Right cardiac atrium (tissue), 5 donors: ENCODE results near the gene C4B. TPM values are rescaled to one million over a fixed set of nuclear protein-coding genes. Genes with fewer than 3 reads are reported as not detected.
"Not testable (repeated sequence)": the region's sequence is repeated elsewhere in the genome, so short reads cannot be mapped to it uniquely, and the experiment has no call there.

ENCODE experiments used
- ATAC-seq, 2 donors: fragments of 200-7000 bp; cut with Tn5 transposase; one replicate each; pipeline versions ENCODE4 v1.8.0 to v1.9.1; 2020; ENCODE audit warnings: moderate library complexity in 2 of 2, mild to moderate bottlenecking in 1 of 2
- DNase-seq, 3 donors: peaks; one replicate each; pipeline ENCODE4 v3.0.0-alpha.2; 2020
- H3K27ac ChIP-seq: one replicate; pipeline ENCODE4 v1.5.1; 2013; ENCODE audit warnings: mild to moderate bottlenecking, low read length, control low read depth, moderate library complexity
- H3K27me3 ChIP-seq: one replicate; pipeline ENCODE4 v1.6.1; 2013; ENCODE audit not compliant: control insufficient read depth, insufficient read depth
- H3K4me1 ChIP-seq: one replicate; pipeline ENCODE4 v1.6.1; 2013; ENCODE audit warnings: low read length; ENCODE audit not compliant: control insufficient read depth, insufficient read depth
- H3K4me3 ChIP-seq: one replicate; pipeline ENCODE4 v1.5.1; 2013; ENCODE audit warnings: low read length, control low read depth
- H3K9me3 ChIP-seq: one replicate; pipeline ENCODE4 v1.6.1; 2013; ENCODE audit warnings: low read length; ENCODE audit not compliant: control insufficient read depth
- WGBS: extraction: QIAGEN DNeasy Blood & Tissue Kit; methylation state at CpG from one replicate; pipeline ENCODE4 v1.1.7; 2013; 5-methylcytosine and 5-hydroxymethylcytosine counted together
- intact Hi-C, 4 donors: fragments of 100-400 bp; cut with DNase I; formaldehyde crosslinking; loops; one replicate each; pipeline versions ENCODE4 v1.11.0 to v1.14.0; 2022 to 2023
- polyA plus RNA-seq: library from polyadenylated mRNA; stranded (reverse); fragments of 200-250 nt; gene quantifications from one replicate; pipeline ENCODE4 v1.2.3, GENCODE V29; 2013
- total RNA-seq, 4 donors: library from RNA; stranded (reverse); fragmentation: NEBNext Ultra II Directional; extraction: Animal tissue kit (Norgen Biotek cat#: 25700); gene quantifications; one replicate each; pipeline ENCODE4 v1.2.1, GENCODE V29; 2021
- donor health status: healthy with polysubstance abuse.
- donor health status: DM: no; HTN: yes; CAD: no.
- donor health status: DM: no; HTN: no; CAD: no.
- donor health status: DM: no; HTN: yes; CAD: no; lungs with severe emphysema.
- donor health status: DM: yes; HTN: yes; CAD: no.

Gene C4B
- total and polyA plus RNA-seq, 5 donors: 41.2 to 163 (median 129) TPM

DNA sequence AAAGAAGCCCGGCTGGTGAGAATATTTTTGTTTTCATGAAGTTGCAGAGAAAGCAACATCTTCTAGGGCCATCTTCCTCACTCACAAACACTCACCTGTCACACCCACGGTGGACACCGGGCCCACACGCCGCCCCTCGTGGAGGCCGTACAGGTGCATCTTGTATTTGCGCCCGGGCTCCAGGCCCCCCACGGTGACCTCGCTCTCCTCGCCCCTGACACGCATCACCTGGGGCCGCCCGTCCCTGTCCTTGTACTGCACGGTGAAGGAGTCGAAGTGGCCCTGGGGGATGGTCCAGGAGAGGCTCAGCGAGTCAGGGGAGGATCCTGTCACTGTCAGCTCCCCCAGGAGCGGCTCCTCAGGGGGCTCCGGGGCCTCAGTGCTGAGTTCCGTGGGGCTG is 41.2 kb downstream of the C4B start:
- ATAC-seq, intact Hi-C loops, H3K27me3 ChIP-seq, H3K4me3 ChIP-seq, H3K27ac ChIP-seq, H3K4me1 ChIP-seq, H3K9me3 ChIP-seq: not testable (repeated sequence)
- DNase-seq: peak; percentile 12 to 63 (median 38)
- 92% methylated on average over 21 of the region's 21 CpGs for WGBS

DNA sequence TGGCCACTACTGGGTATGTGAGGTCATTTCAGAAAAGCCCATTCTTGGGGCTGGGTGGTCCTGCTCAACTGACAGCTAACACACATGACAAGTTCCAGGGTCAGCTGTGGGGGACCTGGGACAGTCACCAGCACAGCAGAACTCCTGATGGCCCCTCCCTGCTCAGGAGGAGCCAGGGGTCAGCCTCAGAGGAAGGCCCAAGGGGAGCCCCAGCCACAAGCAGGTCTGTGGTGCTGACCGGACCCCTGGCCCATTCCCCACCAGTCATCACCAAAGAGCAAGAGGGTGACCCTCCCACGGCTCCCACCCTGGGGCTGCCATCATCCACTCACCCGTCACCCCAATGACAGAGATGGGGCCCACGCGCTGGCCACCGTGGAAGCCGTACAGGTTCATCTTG is 41.7 kb downstream of the C4B start:
- DNase-seq: peak; percentile 10 to 43 (median 24)
- Histone ChIP-seq H3K4me3 (no peak overlapping the region), H3K27ac (no peak overlapping the region), H3K4me1 (no peaks in the 10 kb centered on the region), H3K9me3 (no peaks in the 10 kb centered on the region), H3K27me3 (no peaks in the 10 kb centered on the region)
- ATAC-seq: peak; percentile 3 to 11
- intact Hi-C loops: no loop called here
- WGBS: 80% methylated on average over 7 of the region's 7 CpGs

DNA sequence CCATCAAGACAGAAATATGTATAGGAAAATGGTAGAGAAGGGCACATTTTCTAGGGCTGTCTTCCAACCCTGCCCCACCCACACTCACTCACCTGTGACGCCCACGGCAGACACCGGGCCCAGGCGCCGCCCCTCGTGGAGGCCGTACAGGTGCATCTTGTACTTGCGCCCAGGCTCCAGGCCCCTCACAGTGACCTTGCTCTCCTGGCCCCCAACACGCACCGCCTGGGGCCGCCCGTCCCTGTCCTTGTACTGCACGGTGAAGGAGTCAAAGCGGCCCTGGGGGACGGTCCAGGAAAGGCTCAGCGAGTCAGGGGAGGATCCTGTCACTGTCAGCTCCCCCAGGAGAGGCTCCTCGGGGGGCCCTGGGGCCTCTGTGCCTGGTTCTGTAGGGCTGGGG is 43.4 kb downstream of the C4B start:
- Histone ChIP-seq H3K27ac (no peak overlapping the region), H3K27me3 (no peaks in the 10 kb centered on the region), H3K4me1 (no peaks in the 10 kb centered on the region), H3K9me3 (no peaks in the 10 kb centered on the region), H3K4me3 (no peak overlapping the region)
- intact Hi-C loops: no loop called here
- DNase-seq (peak in 2 of 3 donors; percentile 46 to 54), ATAC-seq (no peak)
- 89% methylated on average over 17 of the region's 17 CpGs for WGBS

DNA sequence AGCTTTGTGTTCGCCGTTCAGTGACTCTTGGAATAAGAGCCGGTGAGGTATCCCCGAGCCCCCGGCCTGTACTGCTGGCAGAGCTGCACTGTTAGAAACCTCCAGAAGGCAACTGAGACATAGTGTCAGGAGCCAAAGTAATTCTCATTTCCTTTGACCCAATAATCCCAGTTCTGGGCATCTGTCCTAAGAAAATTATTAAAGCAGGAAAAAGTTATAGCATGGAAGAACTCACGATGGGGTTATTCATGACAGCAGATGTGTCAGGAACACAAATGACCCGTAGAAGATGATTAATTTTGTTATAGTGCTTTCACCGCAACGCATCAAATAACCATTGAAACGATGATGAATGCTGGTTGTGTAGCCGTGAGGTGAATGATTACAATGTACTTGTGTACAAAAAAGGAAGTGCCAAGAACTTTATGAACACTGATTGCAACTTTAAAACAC is 43.9 kb downstream of the C4B start:
- intact Hi-C loops: no loop called here
- DNase-seq (peak in 2 of 3 donors; percentile 41 to 66), ATAC-seq (peak; percentile 22 to 37)
- Histone ChIP-seq H3K27me3 (no peaks in the 10 kb centered on the region), H3K4me1 (no peaks in the 10 kb centered on the region), H3K27ac (no peak overlapping the region), H3K4me3 (no peak overlapping the region), H3K9me3 (no peaks in the 10 kb centered on the region)
- 65% methylated on average over 11 of the region's 11 CpGs for WGBS

DNA sequence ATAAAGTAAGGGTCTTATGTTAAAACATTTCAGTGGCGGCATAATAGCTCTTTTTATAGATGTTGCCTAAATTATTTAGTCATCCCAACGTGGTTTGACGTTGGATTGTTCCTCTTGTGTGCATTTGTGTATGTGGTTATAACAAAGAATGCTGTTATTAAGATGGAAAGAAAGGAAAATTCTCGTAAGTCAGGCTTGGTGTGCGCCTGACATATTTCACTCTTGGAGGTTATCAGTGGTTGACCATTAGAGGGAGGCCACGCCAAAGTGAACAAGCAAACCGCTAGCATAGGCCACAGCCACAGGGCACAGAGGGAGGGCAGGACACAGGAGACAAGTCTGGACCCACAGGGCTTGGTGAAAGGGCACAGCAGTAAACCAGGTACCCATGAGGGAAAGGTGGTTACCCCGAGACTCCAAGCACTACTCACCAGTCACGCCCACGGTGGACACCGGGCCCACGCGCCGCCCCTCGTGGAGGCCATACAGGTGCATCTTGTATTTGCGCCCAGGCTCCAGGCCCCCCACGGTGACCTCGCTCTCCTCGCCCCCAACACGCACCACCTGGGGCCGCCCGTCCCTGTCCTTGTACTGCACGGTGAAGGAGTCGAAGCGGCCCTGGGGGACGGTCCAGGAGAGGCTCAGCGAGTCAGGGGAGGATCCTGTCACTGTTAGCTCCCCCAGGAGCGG is 46.5 kb downstream of the C4B start:
- H3K4me1 ChIP-seq: no peaks in the 10 kb centered on the region
- H3K4me3 ChIP-seq: no peak overlapping the region
- intact Hi-C loops: no loop called here
- no peak overlapping the region for H3K27ac ChIP-seq
- H3K27me3 ChIP-seq: no peaks in the 10 kb centered on the region
- 88% methylated on average over 28 of the region's 28 CpGs for WGBS
- ATAC-seq: no peak
- peak in 2 of 3 donors; percentile 24 to 44 for DNase-seq
- H3K9me3 ChIP-seq: no peaks in the 10 kb centered on the region

DNA sequence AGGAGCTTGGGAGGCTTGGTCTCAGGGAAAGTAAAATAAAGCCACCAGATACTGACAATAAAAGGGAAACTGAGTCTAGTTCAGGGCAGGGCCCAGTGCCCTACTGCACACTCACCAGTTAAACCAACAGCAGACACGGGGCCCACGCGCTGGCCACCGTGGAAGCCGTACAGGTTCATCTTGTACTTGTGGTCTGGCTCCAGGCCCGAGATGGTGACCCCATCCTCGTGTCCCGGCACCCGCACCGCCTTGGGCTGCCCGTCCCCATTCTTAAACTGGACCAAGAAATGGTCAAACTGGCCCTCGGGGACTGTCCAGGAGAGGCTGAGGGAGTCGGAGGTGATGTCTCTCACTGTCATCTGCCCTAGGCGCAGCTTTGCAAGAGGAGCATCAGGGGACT is 50.1 kb downstream of the C4B start:
- no peaks in the 10 kb centered on the region for H3K4me1 ChIP-seq
- no peak overlapping the region for H3K27ac ChIP-seq
- no peaks in the 10 kb centered on the region for H3K27me3 ChIP-seq
- ATAC-seq: no peak
- peak in 2 of 3 donors; percentile 20 to 56 for DNase-seq
- intact Hi-C loops: no loop called here
- WGBS: 91% methylated on average over 14 of the region's 14 CpGs
- no peaks in the 10 kb centered on the region for H3K9me3 ChIP-seq
- H3K4me3 ChIP-seq: no peak overlapping the region

DNA sequence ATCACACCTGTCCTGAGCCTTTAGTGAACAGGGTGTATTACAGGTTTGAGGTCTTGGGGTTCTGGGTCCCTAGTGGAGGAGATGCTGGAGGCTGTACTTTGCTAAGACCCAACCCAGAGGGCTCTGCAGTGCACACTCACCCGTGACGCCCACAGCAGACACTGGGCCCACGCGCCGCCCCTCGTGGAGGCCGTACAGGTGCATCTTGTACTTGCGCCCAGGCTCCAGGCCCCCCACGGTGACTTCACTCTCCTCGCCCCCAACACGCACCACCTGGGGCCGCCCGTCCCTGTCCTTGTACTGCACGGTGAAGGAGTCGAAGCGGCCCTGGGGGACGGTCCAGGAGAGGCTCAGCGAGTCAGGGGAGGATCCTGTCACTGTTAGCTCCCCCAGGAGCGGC is 52.9 kb downstream of the C4B start:
- H3K4me1 ChIP-seq, ATAC-seq, H3K9me3 ChIP-seq, H3K27ac ChIP-seq, H3K27me3 ChIP-seq, intact Hi-C loops, H3K4me3 ChIP-seq: not testable (repeated sequence)
- WGBS: 92% methylated on average over 19 of the region's 19 CpGs
- DNase-seq: peak in 2 of 3 donors; percentile 27 to 31

DNA sequence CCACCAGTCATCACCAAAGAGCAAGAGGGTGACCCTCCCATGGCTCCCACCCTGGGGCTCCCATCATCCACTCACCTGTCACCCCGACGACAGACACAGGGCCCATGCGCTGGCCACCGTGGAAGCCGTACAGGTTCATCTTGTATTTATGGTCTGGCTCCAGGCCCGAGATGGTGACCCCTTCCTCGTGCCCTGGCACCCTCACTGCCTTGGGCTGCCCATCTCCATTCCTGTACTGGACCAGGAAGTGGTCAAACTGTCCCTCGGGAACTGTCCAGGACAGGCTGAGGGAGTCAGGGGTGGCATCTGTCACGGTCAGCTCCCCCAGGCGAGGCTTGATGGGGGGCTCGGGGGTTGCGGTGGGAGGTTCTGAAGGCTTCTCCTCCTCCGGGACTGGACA is 53.7 kb downstream of the C4B start:
- H3K4me3 ChIP-seq, H3K9me3 ChIP-seq, H3K27ac ChIP-seq, H3K4me1 ChIP-seq, intact Hi-C loops, ATAC-seq, H3K27me3 ChIP-seq: not testable (repeated sequence)
- peak in 2 of 3 donors; percentile 40 to 50 for DNase-seq
- WGBS: 94% methylated on average over 13 of the region's 13 CpGs

DNA sequence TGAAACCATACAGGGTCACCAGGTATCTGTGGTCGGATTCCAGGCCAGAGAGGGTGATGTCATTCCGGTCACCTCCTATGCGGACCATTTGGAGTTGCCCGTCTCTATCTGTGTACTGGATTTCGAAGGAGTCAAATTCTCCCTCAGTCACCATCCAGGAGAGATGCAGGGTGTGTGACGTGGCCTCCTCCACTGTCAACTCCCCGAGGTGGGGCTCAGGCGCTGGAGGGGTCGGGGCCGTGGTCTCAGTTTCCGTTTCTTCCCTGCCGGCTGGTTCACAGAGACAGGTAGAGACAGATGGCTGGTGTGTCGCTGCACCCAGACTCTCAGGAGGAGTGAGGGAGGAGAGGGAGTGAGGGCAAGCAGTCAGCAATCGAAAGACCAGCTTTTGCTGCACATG is 54.3 kb downstream of the C4B start:
- intact Hi-C loops: no loop called here
- DNase-seq (peak in 1 of 3 donors; percentile 23), ATAC-seq (no peak)
- Histone ChIP-seq H3K9me3 (no peaks in the 10 kb centered on the region), H3K27me3 (no peaks in the 10 kb centered on the region), H3K4me1 (no peaks in the 10 kb centered on the region), H3K27ac (no peak overlapping the region), H3K4me3 (no peak overlapping the region)
- 92% methylated on average over 14 of the region's 14 CpGs for WGBS

DNA sequence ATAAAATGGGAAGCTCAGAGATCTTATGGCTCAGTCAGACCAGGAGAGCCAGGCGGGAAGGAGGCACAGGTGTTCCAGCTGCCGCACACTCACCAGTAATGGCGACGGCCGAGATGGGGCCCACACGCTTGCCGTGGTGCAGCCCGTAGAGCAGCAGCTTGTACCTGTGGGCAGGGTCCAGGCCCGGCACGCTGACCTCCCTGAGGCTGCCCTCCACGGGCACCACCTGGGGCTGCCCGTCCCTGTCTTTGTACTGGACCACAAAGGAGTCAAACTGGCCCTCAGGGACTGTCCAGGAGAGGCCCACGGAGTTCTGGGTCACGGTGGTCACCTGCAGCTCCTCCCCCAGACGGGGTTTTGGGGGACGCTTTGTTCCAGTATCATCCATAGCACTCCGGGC is 54.9 kb downstream of the C4B start:
- Histone ChIP-seq H3K9me3 (no peaks in the 10 kb centered on the region), H3K4me1 (no peaks in the 10 kb centered on the region), H3K4me3 (no peak overlapping the region), H3K27ac (no peak overlapping the region), H3K27me3 (no peaks in the 10 kb centered on the region)
- no peak for ATAC-seq
- intact Hi-C loops: no loop called here
- peak in 2 of 3 donors; percentile 38 to 51 for DNase-seq
- 88% methylated on average over 17 of the region's 17 CpGs for WGBS

DNA sequence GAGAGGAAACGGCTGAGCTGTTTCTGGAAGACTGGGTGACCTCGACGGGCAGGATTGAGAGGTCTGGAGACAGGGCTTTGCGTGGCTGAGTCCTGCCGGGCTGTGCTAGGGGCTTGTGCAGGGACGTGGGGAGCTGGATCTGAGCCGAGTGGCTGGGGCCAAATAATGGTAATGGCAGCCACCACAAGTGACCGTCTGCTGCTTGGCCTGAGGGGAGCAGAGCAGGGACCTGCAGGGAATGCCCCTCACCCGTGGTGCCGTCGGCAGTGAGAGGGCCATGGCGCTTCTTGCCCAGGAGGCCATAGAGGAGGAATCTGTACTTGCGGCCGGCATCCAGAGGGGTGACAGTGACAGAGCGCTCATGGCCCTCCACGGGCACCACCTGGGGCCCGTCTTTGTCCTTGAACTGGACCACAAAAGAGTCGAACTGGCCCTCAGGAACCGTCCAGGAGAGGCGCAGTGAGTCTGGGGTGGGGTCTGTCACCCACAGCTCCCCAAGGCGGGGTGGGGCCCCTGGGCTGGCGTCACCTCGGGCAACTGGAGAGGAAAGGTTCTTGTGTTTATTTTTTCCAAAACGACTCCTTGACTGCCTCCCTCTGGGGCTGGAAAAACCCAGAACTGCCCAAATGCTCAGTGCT is 55.4 kb downstream of the C4B start:
- intact Hi-C loops: no loop called here
- H3K4me3 ChIP-seq: no peak overlapping the region
- ATAC-seq (peak in 1 of 2 donors; percentile 1), DNase-seq (peak in 2 of 3 donors; percentile 58 to 77)
- 70% methylated on average over 24 of the region's 24 CpGs for WGBS
- no peaks in the 10 kb centered on the region for H3K9me3 ChIP-seq
- H3K27me3 ChIP-seq: no peaks in the 10 kb centered on the region
- H3K27ac ChIP-seq: no peak overlapping the region
- H3K4me1 ChIP-seq: no peaks in the 10 kb centered on the region
